Psoas muscle (tissue), 8 donors: ENCODE results near the gene DNAJA2. TPM values are rescaled to one million over a fixed set of nuclear protein-coding genes. Genes with fewer than 3 reads are reported as not detected.

ENCODE experiments used
- ATAC-seq, 4 donors: fragments of 200-7000 bp; cut with Tn5 transposase; one replicate each; pipeline ENCODE4 v1.9.1; 2020; ENCODE audit warnings: moderate library complexity in 3 of 4, mild to moderate bottlenecking in 2 of 4
- DNase-seq, 2 donors: peaks; one replicate each; pipeline ENCODE4 v3.0.0-alpha.2; 2020
- H3K27ac ChIP-seq: fragments of 200-600 bp; one replicate; pipeline ENCODE4 v1.8.0; 2022
- H3K27me3 ChIP-seq, 3 donors: fragments of 200-600 bp in 1 of 3; one replicate each; pipeline versions ENCODE4 v1.6.1 to v1.8.0; 2013 to 2022; ENCODE audit warnings: low read length in 2 of 3, mild to moderate bottlenecking in 2 of 3, moderate library complexity in 1 of 3; ENCODE audit not compliant: insufficient read depth in 3 of 3
- H3K36me3 ChIP-seq, 2 donors: fragments of 200-600 bp in 1 of 2; one replicate each; pipeline versions ENCODE4 v1.6.1 to v1.8.0; 2013 to 2022; ENCODE audit warnings: low read depth in 1 of 2, mild to moderate bottlenecking in 1 of 2, moderate library complexity in 1 of 2; ENCODE audit not compliant: insufficient read depth in 1 of 2
- H3K4me1 ChIP-seq: fragments of 200-600 bp; one replicate; pipeline ENCODE4 v1.8.0; 2022
- H3K4me3 ChIP-seq: fragments of 200-600 bp; one replicate; pipeline ENCODE4 v1.8.0; 2022; ENCODE audit warnings: mild to moderate bottlenecking
- H3K9me3 ChIP-seq: fragments of 200-600 bp; one replicate; pipeline ENCODE4 v1.8.0; 2022
- WGBS, 3 donors: extraction: QIAGEN DNeasy Blood & Tissue Kit; methylation state at CpG; one replicate each; pipeline versions ENCODE4 v1.1.6 to v1.1.7; 2013; 5-methylcytosine and 5-hydroxymethylcytosine counted together
- intact Hi-C, 2 donors: fragments of 100-400 bp; cut with DNase I; formaldehyde crosslinking; loops; one replicate each; pipeline versions ENCODE4 v1.11.0 to v1.14.2; 2022
- polyA plus RNA-seq, 3 donors: library from polyadenylated mRNA; stranded (reverse); fragments of 200-250 nt; gene quantifications; one replicate each; pipeline ENCODE4 v1.2.3, GENCODE V29; 2013
- total RNA-seq, 4 donors: library from RNA; stranded (reverse); fragmentation: NEBNext Ultra II Directional in 2 of 4; extraction: Animal tissue kit (Norgen Biotek cat#: 25700) in 2 of 4; gene quantifications; one replicate each; pipeline versions ENCODE4 v1.2.1 to v1.2.4, GENCODE V29; 2021 to 2023
- TF ChIP-seq, protein P1 (sequence below): fragments of 200-600 bp; IDR thresholded peaks from one replicate; pipeline ENCODE4 v1.8.0; 2022; ENCODE audit warnings: antibody characterized with exemption
- donor health status: healthy with polysubstance abuse.
- donor health status: DM: no; HTN: no; CAD: no; lungs with moderate emphysema.
- donor health status: Bipolar disorder and iron deficiency.
- donor health status: healthy.
- donor health status: DM: yes; HTN: yes; CAD: no.
- donor health status: DM: no; HTN: no; CAD: no.
- donor health status: DM: no; HTN: no; CAD: no.
- donor health status: DM: yes; HTN: yes; CAD: no.

Gene DNAJA2
- total and polyA plus RNA-seq, 7 donors: 64.3 to 96.4 (median 78.1) TPM

DNA sequence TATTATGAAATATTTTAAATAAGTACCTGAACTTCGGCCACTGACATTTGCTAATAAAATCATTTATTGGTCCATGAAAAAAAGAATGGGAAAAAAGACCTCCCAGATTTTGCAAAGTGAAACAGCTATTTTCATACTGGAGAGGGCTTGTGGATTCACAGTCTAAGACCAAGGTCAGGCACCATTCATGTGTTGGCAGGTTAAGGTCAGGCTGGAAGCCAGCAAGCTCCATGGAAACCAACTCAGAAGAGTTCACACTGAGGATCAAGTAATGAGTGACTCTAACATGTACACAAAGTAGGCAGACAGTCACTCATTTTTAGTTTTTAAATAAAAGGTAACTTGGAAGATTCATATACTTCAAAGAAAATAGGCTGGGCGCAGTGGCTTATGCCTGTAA lies 3.4 kb downstream of the DNAJA2 start:
- peak overlapping the region; percentile 24 for H3K4me3 ChIP-seq
- 84 to 95% (median 94%) methylated on average over 2 of the region's 2 CpGs for WGBS, 3 donors
- DNase-seq: peak; percentile 27 to 71
- TF ChIP-seq, protein P1, sequence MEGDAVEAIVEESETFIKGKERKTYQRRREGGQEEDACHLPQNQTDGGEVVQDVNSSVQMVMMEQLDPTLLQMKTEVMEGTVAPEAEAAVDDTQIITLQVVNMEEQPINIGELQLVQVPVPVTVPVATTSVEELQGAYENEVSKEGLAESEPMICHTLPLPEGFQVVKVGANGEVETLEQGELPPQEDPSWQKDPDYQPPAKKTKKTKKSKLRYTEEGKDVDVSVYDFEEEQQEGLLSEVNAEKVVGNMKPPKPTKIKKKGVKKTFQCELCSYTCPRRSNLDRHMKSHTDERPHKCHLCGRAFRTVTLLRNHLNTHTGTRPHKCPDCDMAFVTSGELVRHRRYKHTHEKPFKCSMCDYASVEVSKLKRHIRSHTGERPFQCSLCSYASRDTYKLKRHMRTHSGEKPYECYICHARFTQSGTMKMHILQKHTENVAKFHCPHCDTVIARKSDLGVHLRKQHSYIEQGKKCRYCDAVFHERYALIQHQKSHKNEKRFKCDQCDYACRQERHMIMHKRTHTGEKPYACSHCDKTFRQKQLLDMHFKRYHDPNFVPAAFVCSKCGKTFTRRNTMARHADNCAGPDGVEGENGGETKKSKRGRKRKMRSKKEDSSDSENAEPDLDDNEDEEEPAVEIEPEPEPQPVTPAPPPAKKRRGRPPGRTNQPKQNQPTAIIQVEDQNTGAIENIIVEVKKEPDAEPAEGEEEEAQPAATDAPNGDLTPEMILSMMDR: no peak
- H3K27ac ChIP-seq: peak overlapping the region; percentile 10
- peaks cover 10 to 64% of the 10 kb centered on the region in 2 donors for H3K36me3 ChIP-seq
- H3K27me3 ChIP-seq: no peaks in the 10 kb centered on the region
- peaks cover 41% of the 10 kb centered on the region for H3K4me1 ChIP-seq
- no peaks in the 10 kb centered on the region for H3K9me3 ChIP-seq
- ATAC-seq: peak; percentile 48 to 63 (median 58)
- intact Hi-C loops: no loop called here

DNA sequence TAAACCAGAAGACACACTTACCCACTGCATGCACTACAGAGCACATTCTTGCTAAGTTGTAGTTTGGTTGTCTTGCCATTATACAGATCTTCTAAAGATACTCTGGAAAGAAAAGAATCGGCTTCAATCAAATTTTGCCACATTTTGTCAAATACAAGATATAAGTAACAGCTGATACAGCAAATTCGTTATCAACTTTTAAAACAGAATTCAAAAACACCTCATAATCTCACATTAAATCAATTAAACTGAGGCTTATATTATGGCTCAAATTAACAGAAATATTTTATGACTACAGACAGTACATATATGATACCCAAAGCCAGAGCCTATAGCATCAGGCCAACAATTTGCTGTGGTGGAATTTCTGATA lies 5.4 kb downstream of the DNAJA2 start:
- WGBS, 3 donors: 94 to 97% (median 96%) methylated on average over 2 of the region's 2 CpGs

DNA sequence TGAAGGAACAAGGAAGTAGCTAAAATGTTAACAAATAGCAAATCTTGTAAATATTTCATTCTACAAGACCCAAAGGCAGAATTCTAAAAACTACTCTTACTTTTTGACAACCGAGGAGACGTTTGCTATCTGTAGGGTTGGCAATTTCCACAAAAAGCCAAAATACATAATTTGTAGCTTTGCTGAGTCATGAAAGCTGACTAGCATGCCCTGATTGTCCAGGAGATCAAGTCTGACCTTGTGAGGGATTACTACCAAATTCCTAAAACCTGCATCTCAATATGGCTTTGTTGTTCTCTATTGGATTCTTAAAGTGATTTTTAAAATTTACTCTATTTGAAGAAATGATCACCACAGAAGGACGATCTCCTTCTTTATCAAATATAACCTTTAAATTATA lies 10.8 kb downstream of the DNAJA2 start:
- DNase-seq: no peak
- H3K27ac ChIP-seq: peak overlapping the region; percentile 62
- H3K9me3 ChIP-seq: no peaks in the 10 kb centered on the region
- intact Hi-C loops: no loop called here
- 72 to 79% (median 76%) methylated on average over 3 of the region's 3 CpGs for WGBS, 3 donors
- TF ChIP-seq, protein P1: no peak
- no peaks in the 10 kb centered on the region for H3K27me3 ChIP-seq
- no peak overlapping the region for H3K4me3 ChIP-seq
- peaks cover 13 to 89% of the 10 kb centered on the region in 2 donors for H3K36me3 ChIP-seq
- H3K4me1 ChIP-seq: peaks cover 18% of the 10 kb centered on the region
- no peak for ATAC-seq

More for the DNA sequence above, 5.4 kb downstream of the DNAJA2 start:
- Histone ChIP-seq H3K4me3 (no peak overlapping the region), H3K27me3 (no peaks in the 10 kb centered on the region), H3K4me1 (peaks cover 32% of the 10 kb centered on the region), H3K9me3 (no peaks in the 10 kb centered on the region), H3K36me3 (peaks cover 13 to 85% of the 10 kb centered on the region in 2 donors), H3K27ac (no peak overlapping the region)
- ATAC-seq (no peak), DNase-seq (no peak)
- intact Hi-C loops: no loop called here
- TF ChIP-seq, protein P1: no peak

DNA sequence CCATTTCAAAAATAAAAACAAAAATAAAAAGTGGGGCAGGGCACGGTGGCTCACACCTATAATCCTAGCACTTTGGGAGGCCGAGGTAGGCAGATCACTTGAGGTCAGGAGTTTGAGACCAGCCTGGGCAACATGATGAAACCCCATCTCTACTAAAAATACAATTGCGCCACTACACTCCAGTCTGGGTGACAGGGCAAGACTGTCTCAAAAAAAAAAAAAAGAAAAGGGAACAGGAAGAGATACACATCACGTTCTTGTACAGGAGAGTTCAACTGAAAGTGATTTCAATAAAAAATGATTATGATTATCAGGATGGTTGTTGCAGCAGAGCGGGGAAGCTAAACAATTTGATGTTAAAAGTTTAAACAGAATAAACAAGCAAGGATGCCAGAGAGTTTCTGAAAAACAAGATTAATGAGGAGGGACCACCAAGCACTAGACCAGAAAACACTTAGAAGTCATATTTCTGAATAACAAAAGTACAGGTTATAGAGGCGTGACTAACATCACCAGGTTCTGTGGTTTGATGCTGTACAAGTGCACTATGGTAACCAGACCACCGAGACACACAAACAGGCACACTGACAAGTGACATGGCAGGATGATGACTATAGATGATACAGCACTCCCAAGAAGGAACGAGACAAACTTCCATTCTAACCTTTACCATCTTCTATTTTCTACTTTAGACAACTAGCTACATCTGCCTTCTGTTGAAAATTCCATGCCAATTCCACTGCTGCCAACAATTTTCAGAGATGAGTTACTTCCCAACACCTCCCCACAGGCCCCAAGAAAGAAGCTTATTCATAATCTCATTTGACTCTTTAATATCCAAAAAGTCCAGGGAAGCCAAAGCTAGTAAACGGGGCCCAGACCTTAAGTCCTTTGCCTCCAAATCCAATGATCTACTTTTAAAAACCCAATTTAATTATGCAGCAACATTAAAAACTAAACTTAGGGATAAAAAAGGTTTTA lies 11.8 kb downstream of the DNAJA2 start:
- no peaks in the 10 kb centered on the region for H3K27me3 ChIP-seq
- TF ChIP-seq, protein P1: no peak
- peaks cover 18% of the 10 kb centered on the region for H3K4me1 ChIP-seq
- H3K9me3 ChIP-seq: no peaks in the 10 kb centered on the region
- peak overlapping the region; percentile 62 for H3K27ac ChIP-seq
- 38 to 57% (median 41%) methylated on average over 9 of the region's 9 CpGs for WGBS, 3 donors
- no peak for DNase-seq
- peak; percentile 63 to 82 (median 68) for ATAC-seq
- intact Hi-C loops: no loop called here
- H3K4me3 ChIP-seq: no peak overlapping the region
- H3K36me3 ChIP-seq: peaks cover 13 to 89% of the 10 kb centered on the region in 2 donors
